Activated naive CD4-positive, alpha-beta T cell treated with anti-CD3 and anti-CD28 coated beads, Interleukin-2, amount 50 U/mL, for 16 hours (primary cell): ENCODE measurements around the gene CALM3.

Source experiments
- DNase-seq: peaks from one replicate; pipeline ENCODE4 v3.0.0-alpha.2; 2020

CALM3 gene

DNA sequence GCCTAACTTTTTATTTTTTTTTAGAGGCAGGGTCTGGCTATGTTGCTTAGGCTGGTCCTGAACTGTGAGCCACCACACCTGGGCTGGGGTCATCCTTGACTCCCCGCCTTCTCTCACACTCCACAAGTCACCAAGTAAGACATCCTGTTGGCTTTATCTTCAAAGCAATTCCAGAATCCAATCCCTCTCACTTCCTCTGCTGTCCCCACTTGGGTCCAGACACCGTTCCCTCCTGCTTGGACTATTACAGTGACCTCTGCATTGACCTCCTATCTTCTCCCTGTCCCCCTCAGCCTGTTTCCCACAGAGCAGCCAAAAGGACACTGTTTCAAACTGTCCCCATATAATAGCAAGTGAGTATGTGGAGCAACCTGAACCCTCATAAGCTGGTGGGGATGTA lies 39.5 kb downstream of the CALM3 start:
- no peak for DNase-seq

DNA sequence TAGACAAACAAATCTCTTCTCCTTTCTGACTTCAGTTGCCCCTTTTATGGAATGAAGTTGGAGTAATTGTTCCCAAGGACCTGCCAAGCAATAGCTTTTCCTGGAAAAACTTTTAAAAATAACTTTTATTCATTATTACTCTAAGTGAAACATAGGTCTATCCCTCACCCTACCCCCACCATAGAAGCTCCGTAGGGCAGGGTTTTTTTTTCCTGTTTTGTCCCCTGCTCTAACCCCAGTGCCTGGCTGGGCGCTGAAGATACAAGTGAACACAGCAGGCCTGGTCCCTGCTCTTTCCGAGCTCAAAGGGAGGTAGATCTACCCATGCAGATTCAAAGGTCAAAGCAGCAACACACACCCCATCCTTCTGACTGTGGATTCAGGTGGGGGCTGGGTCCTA lies 43.6 kb downstream of the CALM3 start:
- no peak for DNase-seq

DNA sequence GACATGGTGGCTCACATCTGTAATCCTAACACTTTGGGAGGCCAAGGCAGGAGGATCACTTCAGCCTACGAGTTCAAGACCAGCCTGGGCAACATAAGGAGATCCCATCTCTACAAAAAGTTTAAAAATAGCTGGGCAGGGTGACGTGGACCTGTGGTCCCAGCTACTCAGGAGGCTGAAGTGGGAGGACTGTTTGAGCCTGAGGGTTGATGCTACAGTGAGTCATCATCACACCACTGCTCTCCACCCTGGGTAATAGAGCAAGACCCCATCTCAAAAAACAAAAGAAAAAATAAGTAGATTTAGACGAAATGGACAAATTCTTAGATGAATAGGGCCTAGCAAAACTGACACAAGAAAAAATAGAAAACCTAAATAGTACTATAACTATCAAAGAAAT lies 45.3 kb downstream of the CALM3 start:
- DNase-seq = no peak

DNA sequence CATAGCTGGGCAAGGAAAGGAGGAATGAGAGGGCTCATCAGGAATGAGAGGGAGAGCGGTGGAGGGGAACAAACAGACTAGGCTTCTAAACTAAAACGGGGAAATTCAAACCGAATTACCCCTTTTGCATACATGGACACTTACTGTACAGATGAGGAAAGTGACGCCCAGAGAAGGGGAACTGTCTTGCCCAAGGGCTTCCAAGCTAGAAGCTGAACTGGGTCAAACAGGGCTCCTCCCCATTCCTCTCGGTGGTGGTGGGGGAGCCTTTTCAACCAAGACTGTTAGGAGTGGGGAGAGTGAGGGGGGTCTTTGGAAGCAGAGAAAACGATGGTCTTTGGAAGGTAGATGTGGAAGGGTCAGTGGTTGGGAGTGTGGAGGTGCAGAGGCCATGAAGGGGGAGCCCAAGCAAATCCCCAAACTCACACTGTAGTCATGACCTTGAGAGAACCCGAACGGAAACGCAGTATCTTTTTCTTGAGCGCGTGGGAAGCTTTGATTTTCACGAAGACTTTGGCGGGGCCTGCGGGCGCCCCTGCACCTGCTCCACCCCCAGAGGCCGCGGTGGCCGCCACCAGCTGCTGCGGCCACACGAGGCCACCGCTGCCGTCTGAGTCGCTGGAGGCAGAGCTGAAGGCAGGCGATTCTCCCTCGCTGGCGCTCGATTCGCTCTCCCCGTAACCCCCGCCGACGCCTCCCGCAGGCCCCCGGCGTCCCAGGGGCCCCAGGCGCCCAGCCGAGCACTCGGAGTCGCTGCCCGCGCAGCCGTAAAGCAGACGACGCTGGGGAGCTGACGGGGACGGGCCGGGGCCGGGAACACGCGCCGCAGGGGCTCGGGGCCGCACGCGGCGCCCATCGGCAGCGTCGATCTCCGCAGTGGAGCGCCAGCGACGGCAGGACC lies 47.2 kb downstream of the CALM3 start:
- no peak for DNase-seq

GRCh38 chr19:46648961-46649960 lies 48.1 kb downstream of the CALM3 start:
- no peak for DNase-seq

- no peak for DNase-seq
These were observed 49.3 kb downstream of the CALM3 start for GRCh38 chr19:46650445-46650844.

DNA sequence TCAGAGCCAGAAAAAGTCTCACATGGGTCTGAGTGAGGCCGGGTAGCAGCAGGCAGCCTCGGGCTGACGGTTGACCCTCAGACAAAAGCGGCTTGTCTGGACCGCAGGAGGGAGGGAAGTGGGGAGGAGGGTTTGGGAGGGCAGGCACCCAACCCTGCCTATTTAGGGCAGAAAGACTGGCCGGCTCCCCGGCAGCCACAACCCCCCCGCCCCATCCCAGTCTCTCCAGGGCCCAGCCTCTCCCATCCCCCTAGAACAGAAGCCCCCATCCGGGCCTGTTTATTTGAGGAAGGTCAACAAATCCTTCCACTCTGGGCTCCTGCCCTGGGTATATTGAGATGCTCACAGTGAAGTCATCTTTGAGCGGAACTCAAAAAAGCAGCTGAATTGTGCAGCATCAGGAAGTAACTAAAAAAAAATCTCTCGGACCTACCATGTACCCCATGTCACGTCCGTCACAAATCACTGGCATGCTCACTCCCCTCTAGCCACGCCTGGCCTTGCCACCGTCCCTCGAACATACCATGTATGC lies 53.6 kb downstream of the CALM3 start:
- DNase-seq = no peak

DNA sequence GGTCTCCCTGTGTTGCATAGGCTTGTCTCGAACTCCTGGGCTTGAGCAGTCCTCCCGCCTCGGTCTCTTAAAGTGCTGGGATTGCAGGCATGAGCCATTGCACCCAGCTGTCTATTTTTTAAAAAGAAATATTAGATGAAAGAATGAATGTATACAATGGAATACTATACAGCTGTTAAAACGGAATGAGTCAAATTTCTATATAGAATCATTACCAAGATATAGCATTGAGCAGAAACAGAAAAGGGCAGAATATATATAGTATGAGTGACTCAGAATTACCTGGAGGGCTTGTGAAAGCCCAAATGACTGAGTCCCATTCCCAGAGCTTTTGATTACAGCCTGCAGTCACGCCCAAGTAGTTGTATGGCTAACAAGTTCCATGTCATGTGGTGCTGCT lies 55.4 kb downstream of the CALM3 start:
- DNase-seq = no peak

DNA sequence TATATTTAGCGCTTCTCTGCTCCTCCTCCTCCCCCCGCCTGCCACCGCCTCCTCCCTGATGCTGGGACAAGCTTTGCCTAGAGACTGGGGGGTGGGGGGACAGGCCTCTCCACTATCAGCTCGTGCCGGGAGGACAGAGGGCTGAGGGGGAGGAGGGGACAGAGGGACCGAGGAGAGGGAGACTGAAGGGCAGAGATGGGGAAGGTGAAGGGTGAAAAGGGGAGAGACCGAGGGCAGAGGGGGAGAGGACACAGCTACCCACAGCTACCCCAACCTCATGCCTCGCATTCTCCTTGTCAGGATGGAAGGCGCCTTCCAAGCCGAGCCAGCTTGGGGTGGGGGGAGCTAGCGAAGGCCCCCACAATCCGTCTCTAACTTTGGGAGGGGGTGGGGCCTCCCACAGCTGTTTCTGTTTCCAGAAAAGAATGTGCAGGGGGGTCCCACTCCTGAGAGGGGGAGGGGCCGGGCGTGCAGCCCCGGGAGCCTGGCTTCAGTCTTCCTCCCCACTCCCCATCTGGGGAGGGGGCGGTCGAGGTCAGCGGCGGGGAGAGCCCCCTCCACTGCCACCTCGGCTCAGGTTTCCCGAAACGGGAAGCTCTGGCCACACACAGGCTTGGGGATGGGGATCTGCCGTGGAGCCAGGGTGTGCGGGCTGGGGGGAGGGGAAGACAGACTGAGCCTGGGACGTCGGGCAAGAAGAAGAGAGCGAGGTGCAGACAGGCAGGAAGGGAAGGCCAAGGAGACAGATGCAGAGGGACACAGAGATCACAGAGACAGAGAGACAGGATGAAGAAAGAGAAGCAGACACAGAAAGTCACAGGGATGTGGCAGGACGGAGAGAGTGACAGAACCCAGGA lies 58.2 kb downstream of the CALM3 start:
- DNase-seq = no peak

DNA sequence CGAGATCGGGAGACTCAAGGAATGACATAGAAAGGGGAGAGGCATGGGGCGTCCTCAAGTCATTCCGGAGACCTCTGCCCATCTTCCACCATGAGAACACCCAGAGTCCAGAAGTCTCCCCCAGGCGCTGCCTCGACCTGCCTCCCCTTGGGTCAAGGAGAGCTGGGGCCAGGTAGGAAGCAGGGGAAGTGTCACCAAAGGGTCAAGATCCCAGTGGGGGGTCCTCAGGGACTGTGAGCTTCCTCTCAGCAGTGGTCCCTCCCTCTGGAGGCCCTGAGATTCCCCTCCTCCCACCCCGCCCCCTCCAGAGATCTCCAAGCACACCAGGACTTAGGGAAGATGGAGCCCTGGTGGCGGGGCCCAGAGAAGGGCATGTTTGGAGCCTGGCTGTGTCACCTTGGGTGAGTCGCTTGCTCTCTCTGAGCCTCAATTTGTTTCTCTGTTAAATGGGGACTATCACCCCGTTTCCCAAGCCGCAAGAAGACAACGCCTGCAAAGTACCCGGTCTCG lies 58.9 kb downstream of the CALM3 start:
- DNase-seq = no peak
